ENCODE results near the gene SDK1. TPM values are rescaled to one million over a fixed set of nuclear protein-coding genes. Genes with fewer than 3 reads are reported as not detected.
A peak's percentile ranks its signal among the peaks of the same experiment; 100 is the strongest.

The SDK1 gene
- total RNA-seq, 1 donor from 2014 or later, result 9.9 TPM

GRCh38 chr7:3459111-3459510 lies 158.1 kb downstream of the SDK1 start:
- no peak for DNase-seq

- no peak for DNase-seq
Measured at GRCh38 chr7:3461923-3462322, 160.9 kb downstream of the SDK1 start.

GRCh38 chr7:3463696-3464095 lies 162.6 kb downstream of the SDK1 start:
- DNase-seq, result no peak

- no peak for DNase-seq
Measured at GRCh38 chr7:3464900-3465622, 164.0 kb downstream of the SDK1 start.

GRCh38 chr7:3466261-3466660 lies 165.2 kb downstream of the SDK1 start:
- no peak for DNase-seq

- no peak for DNase-seq
Measured at GRCh38 chr7:3469641-3470040, 168.6 kb downstream of the SDK1 start.

- DNase-seq, result no peak
Measured at GRCh38 chr7:3480197-3480596, 179.1 kb downstream of the SDK1 start.

GRCh38 chr7:3481435-3481834 lies 180.4 kb downstream of the SDK1 start:
- DNase-seq, result no peak

GRCh38 chr7:3482147-3482921 lies 181.3 kb downstream of the SDK1 start:
- peak; percentile 70 for DNase-seq

- no peak for DNase-seq
Measured at GRCh38 chr7:3486841-3487240, 185.8 kb downstream of the SDK1 start.

GRCh38 chr7:3488829-3489228 lies 187.8 kb downstream of the SDK1 start:
- DNase-seq, result no peak

- DNase-seq, result no peak
Measured at GRCh38 chr7:3493499-3493898, 192.4 kb downstream of the SDK1 start.

GRCh38 chr7:3494947-3495346 lies 193.9 kb downstream of the SDK1 start:
- peak; percentile 40 for DNase-seq

- DNase-seq, result no peak
Measured at GRCh38 chr7:3495530-3495929, 194.5 kb downstream of the SDK1 start.

- no peak for DNase-seq
Measured at GRCh38 chr7:3495954-3496353, 194.9 kb downstream of the SDK1 start.

GRCh38 chr7:3497796-3498195 lies 196.7 kb downstream of the SDK1 start:
- no peak for DNase-seq

GRCh38 chr7:3501671-3502070 lies 200.6 kb downstream of the SDK1 start:
- DNase-seq, result no peak

- no peak for DNase-seq
Measured at GRCh38 chr7:3504384-3504783, 203.3 kb downstream of the SDK1 start.

- no peak for DNase-seq
Measured at GRCh38 chr7:3510101-3511020, 209.3 kb downstream of the SDK1 start.

GRCh38 chr7:3517344-3517743 lies 216.3 kb downstream of the SDK1 start:
- no peak for DNase-seq

- DNase-seq, result no peak
Measured at GRCh38 chr7:3518546-3518945, 217.5 kb downstream of the SDK1 start.

GRCh38 chr7:3520206-3520605 lies 219.2 kb downstream of the SDK1 start:
- DNase-seq, result no peak

All from tongue (tissue), 2 donors.